Measurements from ENCODE around the gene TMEM176A. TPM values are rescaled to one million over a fixed set of nuclear protein-coding genes. Genes with fewer than 3 reads are reported as not detected.

TMEM176A gene
- total and polyA plus RNA-seq, 2 experiments from 2014 or later = not detected

DNA sequence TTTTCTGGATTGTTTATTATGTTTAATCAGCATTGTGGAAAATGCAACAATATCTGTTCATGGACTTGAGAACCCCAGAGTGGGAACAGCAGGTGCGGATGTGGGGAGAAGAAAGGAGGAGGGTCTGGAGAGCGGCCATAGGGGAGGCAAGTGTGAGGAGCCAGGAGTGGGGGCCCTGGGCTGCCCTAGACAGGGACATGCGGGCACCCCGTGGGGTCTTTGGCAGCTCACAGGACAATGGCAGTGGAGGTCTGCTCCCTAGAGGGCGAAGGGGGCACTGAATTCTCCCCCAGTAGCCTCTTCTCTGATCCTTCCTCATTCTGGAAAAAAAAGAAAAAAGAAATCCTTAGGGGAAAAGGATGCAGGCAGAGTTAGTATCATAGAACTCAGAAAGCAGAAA is 9.3 kb upstream of the TMEM176A start:
- Histone ChIP-seq H3F3A (ENCODE audit: insufficient read depth) (no peaks in the 10 kb centered on the region), H4K20me1 (ENCODE audit: insufficient read depth) (no peaks in the 10 kb centered on the region), H3K9me2 (ENCODE audit: insufficient read depth) (no peaks in the 10 kb centered on the region), H3K36me3 (ENCODE audit: low read depth) (no peaks in the 10 kb centered on the region), H3K27me3 (replicated peaks; ENCODE audit: insufficient read depth) (no peaks in the 10 kb centered on the region), H3K9me3 (ENCODE audit: low read depth) (no peaks in the 10 kb centered on the region), H2AFZ (no peak overlapping the region), H3K9ac (no peak overlapping the region), H3K79me2 (ENCODE audit: insufficient read depth) (no peaks in the 10 kb centered on the region), H3K4me2 (ENCODE audit: unreplicated experiment) (no peak overlapping the region), H3K27ac (no peak overlapping the region), H3K4me1 (ENCODE audit: insufficient read depth) (no peaks in the 10 kb centered on the region), H3K4me3 (no peak overlapping the region)
- 56 to 57% methylated on average over 5 of the region's 5 CpGs for WGBS, 2 experiments (ENCODE audit: low coverage in 1 of 2, low lambda C conversion rate in 2 of 2, missing lambda C conversion rate in 2 of 2)
- no peak for DNase-seq
- in situ Hi-C loops (cut with MboI) = no loop called here
- TF ChIP-seq EZH2 (IDR thresholded peaks at IDR 0.05; ENCODE audit: insufficient read depth, poor library complexity, severe bottlenecking) = no peak
- no peak for TF ChIP-seq EZH2phosphoT487 (IDR thresholded peaks at IDR 0.05; ENCODE audit: insufficient read depth, low read depth)

DNA sequence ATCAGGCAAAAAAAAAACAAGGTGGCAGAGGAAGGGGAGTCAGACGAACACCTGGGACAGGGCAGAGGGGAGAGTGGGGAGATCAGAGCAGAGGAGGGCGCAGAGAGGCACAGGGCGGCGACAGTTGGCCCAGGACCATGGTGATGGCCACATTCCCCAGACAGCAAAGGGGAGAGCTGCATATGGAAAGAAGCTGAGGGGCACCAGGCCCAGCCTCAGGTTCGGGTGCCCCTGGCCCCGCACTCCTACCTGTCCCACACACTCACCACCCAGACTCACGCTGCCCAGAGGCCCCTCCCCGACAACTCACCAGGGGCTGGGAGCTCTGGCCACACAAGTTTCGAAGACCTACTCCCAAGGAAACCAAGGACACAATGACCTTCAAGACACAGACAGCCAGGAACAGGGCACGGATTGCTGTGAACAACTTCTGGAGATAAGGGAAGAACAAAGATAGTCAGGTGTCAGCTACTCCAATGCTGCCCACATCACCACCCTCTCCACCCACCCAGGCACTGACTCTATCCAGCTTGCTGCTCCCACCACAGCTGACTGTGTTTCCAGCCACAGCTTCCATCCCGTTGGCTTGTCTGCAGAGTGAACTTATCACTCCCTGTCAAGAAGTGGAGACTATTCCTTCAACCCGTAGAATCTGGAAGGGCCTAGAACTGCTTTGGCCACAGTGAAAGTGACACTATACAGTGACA is 8.7 kb upstream of the TMEM176A start:
- H3K4me3 ChIP-seq = no peak overlapping the region
- no peak for DNase-seq
- H3K27ac ChIP-seq = no peak overlapping the region
- no peaks in the 10 kb centered on the region for H3K9me3 ChIP-seq (ENCODE audit: low read depth)
- H3K36me3 ChIP-seq (ENCODE audit: low read depth) = no peaks in the 10 kb centered on the region
- H3K4me2 ChIP-seq (ENCODE audit: unreplicated experiment) = no peak overlapping the region
- no peaks in the 10 kb centered on the region for H4K20me1 ChIP-seq (ENCODE audit: insufficient read depth)
- H3F3A ChIP-seq (ENCODE audit: insufficient read depth) = no peaks in the 10 kb centered on the region
- no peaks in the 10 kb centered on the region for H3K27me3 ChIP-seq (replicated peaks; ENCODE audit: insufficient read depth)
- no peak overlapping the region for H3K9ac ChIP-seq
- TF ChIP-seq EZH2phosphoT487 (IDR thresholded peaks at IDR 0.05; ENCODE audit: insufficient read depth, low read depth) (no peak), EZH2 (IDR thresholded peaks at IDR 0.05; ENCODE audit: insufficient read depth, poor library complexity, severe bottlenecking) (no peak)
- H3K4me1 ChIP-seq (ENCODE audit: insufficient read depth) = no peaks in the 10 kb centered on the region
- no peak overlapping the region for H2AFZ ChIP-seq
- no peaks in the 10 kb centered on the region for H3K79me2 ChIP-seq (ENCODE audit: insufficient read depth)
- in situ Hi-C loops (cut with MboI) = no loop called here
- WGBS, 2 experiments (ENCODE audit: low coverage in 1 of 2, low lambda C conversion rate in 2 of 2, missing lambda C conversion rate in 2 of 2) = 51% methylated on average over 9 to 12 of the region's 12 CpGs
- no peaks in the 10 kb centered on the region for H3K9me2 ChIP-seq (ENCODE audit: insufficient read depth)

DNA sequence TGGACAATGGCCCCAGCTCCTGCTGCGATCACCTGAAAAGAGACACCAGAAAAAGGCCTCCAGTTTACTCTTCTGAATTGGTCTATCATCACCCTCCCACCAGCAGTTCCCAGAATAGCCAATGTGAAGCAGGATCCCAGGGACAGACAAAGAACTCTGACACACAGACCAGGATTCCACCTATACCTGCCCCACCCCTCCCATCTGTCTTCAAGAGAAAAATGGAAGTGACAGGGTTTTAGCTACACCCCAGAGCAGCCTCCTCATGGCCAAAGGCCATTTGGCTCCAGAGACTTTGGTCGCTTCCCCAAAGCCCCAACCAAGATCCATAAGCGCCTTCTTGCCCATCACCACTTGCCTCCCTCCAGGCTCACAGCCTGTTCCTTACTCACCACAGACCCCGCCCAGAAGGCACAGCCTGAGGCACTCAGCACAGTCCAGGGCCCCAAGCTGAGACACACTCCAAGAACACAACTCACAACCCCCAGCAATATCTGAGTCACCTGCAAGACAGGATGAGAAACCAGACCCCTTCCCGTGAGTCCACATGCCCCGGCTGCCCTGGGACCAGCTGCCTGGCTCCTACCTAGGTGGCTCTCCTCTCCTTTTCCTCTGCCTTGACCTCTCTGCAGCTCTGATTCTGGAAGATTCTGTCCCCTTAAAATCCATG is 6.9 kb upstream of the TMEM176A start:
- no peak overlapping the region for H3K4me2 ChIP-seq (ENCODE audit: unreplicated experiment)
- H3K79me2 ChIP-seq (ENCODE audit: insufficient read depth) = no peaks in the 10 kb centered on the region
- H3F3A ChIP-seq (ENCODE audit: insufficient read depth) = no peaks in the 10 kb centered on the region
- no peak overlapping the region for H3K9ac ChIP-seq
- no peak overlapping the region for H3K4me3 ChIP-seq
- H2AFZ ChIP-seq = no peak overlapping the region
- H3K36me3 ChIP-seq (ENCODE audit: low read depth) = no peaks in the 10 kb centered on the region
- H3K4me1 ChIP-seq (ENCODE audit: insufficient read depth) = no peaks in the 10 kb centered on the region
- H3K27me3 ChIP-seq (replicated peaks; ENCODE audit: insufficient read depth) = no peaks in the 10 kb centered on the region; the same call in 1 of the 2 replicates
- TF ChIP-seq EZH2 (IDR thresholded peaks at IDR 0.05; ENCODE audit: insufficient read depth, poor library complexity, severe bottlenecking) (no peak), EZH2phosphoT487 (IDR thresholded peaks at IDR 0.05; ENCODE audit: insufficient read depth, low read depth) (no peak)
- WGBS, 2 experiments (ENCODE audit: low coverage in 1 of 2, low lambda C conversion rate in 2 of 2, missing lambda C conversion rate in 2 of 2) = 50 to 60% methylated on average over 6 of the region's 6 CpGs
- H3K27ac ChIP-seq = no peak overlapping the region
- no peak for DNase-seq
- no peaks in the 10 kb centered on the region for H3K9me2 ChIP-seq (ENCODE audit: insufficient read depth)
- no peaks in the 10 kb centered on the region for H4K20me1 ChIP-seq (ENCODE audit: insufficient read depth)
- in situ Hi-C loops (cut with MboI) = no loop called here
- H3K9me3 ChIP-seq (ENCODE audit: low read depth) = no peaks in the 10 kb centered on the region

DNA sequence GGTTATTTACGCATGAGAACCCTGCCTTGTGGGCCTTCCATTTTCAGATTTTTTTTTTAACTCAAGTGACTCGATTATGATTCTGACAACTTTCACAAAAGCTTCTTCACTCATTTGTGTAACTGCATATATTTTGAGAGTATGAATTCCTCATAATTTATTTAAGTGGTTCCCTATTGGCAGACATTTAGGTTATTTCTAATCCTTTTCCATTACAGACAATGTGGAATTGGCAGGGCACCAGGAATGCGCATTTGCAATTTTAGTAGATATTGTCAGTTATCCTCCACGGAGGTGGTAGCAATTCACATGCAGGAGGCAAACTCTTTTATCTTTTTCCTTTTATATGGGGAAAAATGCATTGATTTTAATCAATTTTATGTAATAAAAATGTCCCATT is 2.9 kb upstream of the TMEM176A start:
- in situ Hi-C loops (cut with MboI) = no loop called here

More for the DNA sequence above, 2.9 kb upstream of the TMEM176A start:
- no peak overlapping the region for H3K9ac ChIP-seq
- 45 to 52% methylated on average over 4 of the region's 4 CpGs for WGBS, 2 experiments (ENCODE audit: low coverage in 1 of 2, low lambda C conversion rate in 2 of 2, missing lambda C conversion rate in 2 of 2)
- H3F3A ChIP-seq (ENCODE audit: insufficient read depth) = no peaks in the 10 kb centered on the region
- no peak for DNase-seq
- TF ChIP-seq EZH2phosphoT487 (IDR thresholded peaks at IDR 0.05; ENCODE audit: insufficient read depth, low read depth) = no peak
- no peak for TF ChIP-seq EZH2 (IDR thresholded peaks at IDR 0.05; ENCODE audit: insufficient read depth, poor library complexity, severe bottlenecking)
- H2AFZ ChIP-seq = no peak overlapping the region
- H3K27ac ChIP-seq = no peak overlapping the region
- no peak overlapping the region for H3K4me3 ChIP-seq
- no peaks in the 10 kb centered on the region for H3K36me3 ChIP-seq (ENCODE audit: low read depth)
- no peaks in the 10 kb centered on the region for H3K79me2 ChIP-seq (ENCODE audit: insufficient read depth)
- no peaks in the 10 kb centered on the region for H3K9me2 ChIP-seq (ENCODE audit: insufficient read depth)
- H3K27me3 ChIP-seq (replicated peaks; ENCODE audit: insufficient read depth) = peaks cover 14% of the 10 kb centered on the region; the same call in 1 of the 2 replicates
- no peaks in the 10 kb centered on the region for H3K9me3 ChIP-seq (ENCODE audit: low read depth)
- H4K20me1 ChIP-seq (ENCODE audit: insufficient read depth) = no peaks in the 10 kb centered on the region
- H3K4me1 ChIP-seq (ENCODE audit: insufficient read depth) = no peaks in the 10 kb centered on the region
- no peak overlapping the region for H3K4me2 ChIP-seq (ENCODE audit: unreplicated experiment)
